HK-2 (cell line): Measurements from ENCODE around the gene OR52L1.

Source experiments
- DNase-seq: peaks from one replicate; pipeline ENCODE4 v3.0.0-alpha.2; 2018; ENCODE audit not compliant: unreplicated experiment

Gene OR52L1

DNA sequence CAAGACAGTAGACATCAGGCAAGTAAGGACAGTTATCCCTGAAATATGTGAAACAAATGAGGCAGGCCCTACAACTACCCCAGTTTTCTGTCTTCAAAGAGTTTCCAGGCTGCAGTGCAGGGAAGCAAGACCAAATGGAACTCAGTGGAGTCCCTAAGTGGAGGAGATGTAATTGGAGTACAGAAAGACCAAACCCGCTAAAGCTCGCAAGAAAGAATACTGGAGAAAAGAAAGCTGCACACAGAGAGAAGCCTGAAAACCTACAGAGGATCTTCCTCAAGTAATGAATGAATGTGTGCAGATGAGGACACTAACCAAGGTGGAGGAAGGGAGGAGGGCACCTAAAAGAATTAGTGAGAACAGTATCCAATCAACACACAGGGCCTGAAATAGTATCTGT, 46.0 kb downstream of the OR52L1 start:
- DNase-seq, result no peak

DNA sequence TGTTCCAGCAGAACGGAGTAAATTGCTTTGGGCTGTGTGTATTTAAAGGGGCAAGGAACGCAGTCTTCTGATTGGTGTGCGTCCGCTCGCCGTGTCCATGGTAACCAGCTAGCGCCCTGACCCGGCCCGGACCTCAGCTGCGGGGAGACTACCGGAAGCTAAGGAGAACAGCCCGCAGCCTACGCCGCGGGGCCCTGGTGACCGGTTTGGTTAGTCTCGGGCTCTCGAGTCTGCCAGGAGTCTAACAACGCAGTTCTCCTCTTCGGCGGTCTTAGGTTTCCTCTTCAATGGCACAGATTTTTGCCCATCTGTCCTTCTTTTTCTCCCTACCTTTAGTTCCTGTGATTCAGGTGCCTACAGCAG, 48.2 kb downstream of the OR52L1 start:
- DNase-seq, result no peak

DNA sequence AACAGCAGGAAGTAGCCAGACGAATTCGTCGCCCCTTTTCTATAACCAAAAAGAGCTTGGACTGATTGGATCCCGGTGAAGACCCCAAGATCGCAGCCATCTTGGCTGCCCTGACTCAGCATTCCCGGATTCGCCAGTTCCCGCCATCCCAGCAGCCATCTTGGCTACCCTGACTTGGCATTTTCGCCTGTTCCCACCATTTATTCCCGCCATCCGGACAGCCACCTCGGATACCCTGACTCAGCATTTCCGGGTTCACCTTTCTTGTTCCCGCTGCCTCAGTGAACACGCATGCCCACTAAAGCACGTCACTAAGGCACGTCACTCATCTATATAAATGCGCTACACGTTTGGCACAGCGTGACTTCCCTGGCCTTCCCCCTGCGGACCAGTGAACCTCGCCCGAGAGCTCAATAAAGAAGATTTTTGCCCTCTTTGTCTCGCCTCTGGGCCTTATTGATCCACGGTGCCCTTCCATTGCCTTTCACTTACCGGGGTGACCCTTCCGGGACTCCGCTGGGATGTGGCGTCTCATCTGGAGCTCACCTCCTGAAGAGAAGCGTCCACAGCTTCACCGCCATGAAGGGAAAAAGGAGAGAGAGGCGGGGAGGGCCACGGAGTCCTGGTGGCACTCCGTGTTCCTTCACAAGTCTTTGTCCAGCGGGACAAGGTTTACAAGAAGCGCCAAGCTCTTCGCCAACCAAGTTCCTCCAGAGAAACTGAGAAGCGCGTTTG, 48.8 kb downstream of the OR52L1 start:
- DNase-seq, result no peak
